AG04449 (cell line): ENCODE measurements around the gene RPGRIP1L.

ENCODE experiments used
- CTCF ChIA-PET: fragments of 350-600 bp; formaldehyde crosslinking; extraction: SDS; loops from one replicate; lab custom pipeline; 2021; ENCODE audit warnings: antibody characterized with exemption; lab: Yijun Ruan, JAX
- POLR2A ChIA-PET: fragments of 400-600, 350-600 bp; formaldehyde crosslinking; extraction: SDS; loops from one replicate; lab custom pipeline; 2020; ENCODE audit warnings: antibody characterized with exemption, inconsistent platforms; lab: Yijun Ruan, JAX
- DNase-seq: peaks from one replicate; pipeline ENCODE4 v3.0.0-alpha.2; 2010; ENCODE audit warnings: low read depth, low spot score
- H3K4me3 ChIP-seq: 2 replicates; pipeline ENCODE4 v1.5.1; 2011; ENCODE audit warnings: low read depth, mild to moderate bottlenecking, control low read depth, low read length
- TF ChIP-seq, protein P1 (sequence below): IDR thresholded peaks from one replicate; pipeline ENCODE4 v1.5.1; 2011; ENCODE audit warnings: mild to moderate bottlenecking, moderate library complexity, low read length, control low read depth, inconsistent platforms; ENCODE audit not compliant: insufficient read depth; ENCODE audit errors: missing control alignments

The RPGRIP1L gene

DNA sequence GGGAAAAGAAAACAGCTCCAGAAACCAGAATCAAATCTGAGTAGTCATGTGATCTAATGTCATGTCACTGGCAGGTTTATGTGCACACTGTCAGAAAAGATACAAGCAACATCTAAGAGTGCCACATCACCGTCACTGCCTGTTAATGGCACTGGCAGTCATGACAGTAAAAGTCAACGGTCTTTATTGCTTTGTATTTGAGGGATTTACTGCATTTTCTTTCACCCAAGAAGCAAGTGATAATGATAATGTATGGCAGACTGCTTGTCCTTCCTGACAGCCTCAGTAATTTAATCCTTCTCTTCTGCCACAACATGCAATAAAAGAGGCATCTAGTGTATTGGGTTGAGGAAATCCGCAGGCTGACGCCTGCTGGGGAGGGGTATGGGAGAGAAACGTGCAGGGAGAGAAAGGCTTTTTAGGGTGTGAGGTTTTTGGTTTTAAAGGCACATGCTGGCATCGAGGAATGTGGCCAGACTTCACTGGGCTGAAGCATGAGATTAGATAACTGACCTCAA, 92.4 kb downstream of the RPGRIP1L start:
- ChIA-PET POLR2A (no interaction called here), CTCF (no interaction called here)
- DNase-seq = no peak
- H3K4me3 ChIP-seq = no peak overlapping the region
- TF ChIP-seq, protein P1, sequence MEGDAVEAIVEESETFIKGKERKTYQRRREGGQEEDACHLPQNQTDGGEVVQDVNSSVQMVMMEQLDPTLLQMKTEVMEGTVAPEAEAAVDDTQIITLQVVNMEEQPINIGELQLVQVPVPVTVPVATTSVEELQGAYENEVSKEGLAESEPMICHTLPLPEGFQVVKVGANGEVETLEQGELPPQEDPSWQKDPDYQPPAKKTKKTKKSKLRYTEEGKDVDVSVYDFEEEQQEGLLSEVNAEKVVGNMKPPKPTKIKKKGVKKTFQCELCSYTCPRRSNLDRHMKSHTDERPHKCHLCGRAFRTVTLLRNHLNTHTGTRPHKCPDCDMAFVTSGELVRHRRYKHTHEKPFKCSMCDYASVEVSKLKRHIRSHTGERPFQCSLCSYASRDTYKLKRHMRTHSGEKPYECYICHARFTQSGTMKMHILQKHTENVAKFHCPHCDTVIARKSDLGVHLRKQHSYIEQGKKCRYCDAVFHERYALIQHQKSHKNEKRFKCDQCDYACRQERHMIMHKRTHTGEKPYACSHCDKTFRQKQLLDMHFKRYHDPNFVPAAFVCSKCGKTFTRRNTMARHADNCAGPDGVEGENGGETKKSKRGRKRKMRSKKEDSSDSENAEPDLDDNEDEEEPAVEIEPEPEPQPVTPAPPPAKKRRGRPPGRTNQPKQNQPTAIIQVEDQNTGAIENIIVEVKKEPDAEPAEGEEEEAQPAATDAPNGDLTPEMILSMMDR = no peak

DNA sequence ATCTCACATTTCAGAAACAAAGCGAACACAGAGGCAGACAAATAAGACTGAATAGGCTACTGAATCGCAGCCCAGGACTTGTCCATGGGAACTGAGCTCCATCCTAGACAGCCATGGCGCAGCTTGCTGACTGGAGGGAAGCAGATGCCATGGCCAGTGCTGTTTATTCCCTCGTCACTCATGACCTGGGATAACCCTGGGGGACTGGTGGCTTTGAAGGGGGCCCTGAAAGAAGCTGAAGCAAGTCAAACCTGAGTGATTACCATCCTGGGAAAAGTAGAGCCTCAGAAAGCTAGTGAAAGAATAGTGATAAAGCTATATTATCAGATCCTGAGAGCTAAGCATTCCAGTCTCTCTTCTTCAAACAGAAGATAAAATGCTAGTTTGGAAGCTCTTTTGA, 94.1 kb downstream of the RPGRIP1L start:
- no peak overlapping the region for H3K4me3 ChIP-seq
- POLR2A ChIA-PET = no interaction called here

DNA sequence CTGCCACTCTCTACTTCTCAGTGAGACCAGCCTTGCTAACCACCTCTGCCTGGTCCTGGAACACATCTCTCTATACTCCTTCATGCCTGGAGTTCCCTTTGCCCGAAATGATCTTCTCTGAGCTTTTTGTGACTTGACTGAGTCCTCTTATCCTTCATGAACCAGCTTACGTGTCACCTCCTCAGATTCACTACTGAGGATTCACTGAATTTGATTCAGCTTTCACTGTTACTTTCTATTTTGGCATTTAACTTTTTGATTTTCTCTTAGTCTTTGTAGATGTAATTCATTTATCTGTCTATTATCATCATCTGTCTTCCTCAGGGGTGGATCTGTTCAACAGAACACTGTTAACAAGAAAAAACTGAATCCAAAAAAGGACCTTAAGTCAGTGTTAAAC, 95.6 kb downstream of the RPGRIP1L start:
- DNase-seq = no peak
- TF ChIP-seq, protein P1 = no peak
- H3K4me3 ChIP-seq = no peak overlapping the region
- ChIA-PET CTCF (no interaction called here), POLR2A (no interaction called here)

More for the DNA sequence above, 94.1 kb downstream of the RPGRIP1L start:
- CTCF ChIA-PET = no interaction called here
- DNase-seq = no peak
- TF ChIP-seq, protein P1 = no peak

DNA sequence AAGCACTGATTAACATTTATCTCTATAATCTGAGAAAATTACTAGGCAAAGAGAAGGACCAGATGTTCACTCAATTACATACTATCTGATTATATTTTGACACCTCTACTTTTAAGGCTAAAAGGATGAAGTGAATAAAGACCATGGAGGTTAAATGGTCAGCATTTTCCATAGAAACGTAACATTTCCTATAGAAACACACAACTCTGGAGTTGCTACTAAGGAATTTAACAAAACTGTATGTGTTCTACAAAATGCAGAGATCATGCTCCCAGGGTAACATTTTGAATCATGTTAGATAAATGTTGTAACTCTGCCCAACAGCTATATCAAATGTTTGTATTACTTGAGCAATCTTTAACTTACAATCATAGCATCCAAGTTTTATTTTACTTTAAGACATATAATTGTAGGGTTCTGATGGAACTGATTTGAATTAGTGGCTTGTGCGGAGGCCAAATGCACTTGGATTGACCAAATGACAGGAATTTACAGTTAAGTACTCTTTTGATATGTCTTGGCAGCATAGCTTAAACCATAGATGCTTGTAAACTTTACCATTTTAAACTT, 97.7 kb downstream of the RPGRIP1L start:
- no peak for DNase-seq
- POLR2A ChIA-PET = no interaction called here
- no peak overlapping the region for H3K4me3 ChIP-seq
- TF ChIP-seq, protein P1 = no peak
- CTCF ChIA-PET = no interaction called here

DNA sequence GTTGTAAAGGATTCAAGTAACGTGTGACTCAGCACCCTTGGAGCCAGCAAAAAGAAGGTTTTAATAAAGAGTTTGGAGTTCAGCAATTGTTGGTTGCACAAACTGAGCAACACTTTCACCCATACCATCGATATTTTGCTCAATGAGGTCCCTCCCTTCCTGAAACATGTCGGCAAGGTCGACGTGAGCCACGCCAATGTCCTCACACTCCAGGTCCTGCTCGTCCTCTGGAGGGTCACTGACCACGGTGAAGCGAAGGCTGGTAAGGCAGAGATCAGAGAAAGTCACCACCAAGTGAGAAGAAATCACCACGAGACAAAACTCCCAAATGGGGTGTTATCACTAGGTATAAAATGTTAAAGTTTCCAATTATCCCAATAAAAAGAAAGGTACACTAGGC, 98.3 kb downstream of the RPGRIP1L start:
- ChIA-PET CTCF (no interaction called here), POLR2A (no interaction called here)
- no peak for DNase-seq
- TF ChIP-seq, protein P1 = no peak
- H3K4me3 ChIP-seq = no peak overlapping the region

DNA sequence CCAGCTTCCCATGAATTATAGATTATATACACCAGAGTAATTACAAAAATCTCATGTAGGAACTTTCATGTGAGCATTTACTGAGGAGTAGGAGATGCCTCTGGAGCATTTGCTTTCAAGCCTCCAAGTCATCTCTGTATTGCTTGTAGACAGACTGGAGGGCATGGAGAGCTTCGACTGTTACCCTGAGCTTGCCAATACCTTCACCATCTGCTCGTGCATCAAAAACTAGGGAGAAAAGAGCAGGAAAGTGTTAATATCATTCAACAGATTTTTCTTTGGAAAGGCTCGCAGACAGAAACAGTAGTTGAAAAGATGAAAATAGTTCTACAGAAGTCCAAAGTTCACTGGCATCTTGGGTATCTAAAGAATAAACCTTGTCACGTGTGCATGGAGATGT, 101.7 kb downstream of the RPGRIP1L start:
- no peak overlapping the region for H3K4me3 ChIP-seq
- TF ChIP-seq, protein P1 = no peak
- DNase-seq = no peak
- CTCF ChIA-PET = no interaction called here
- POLR2A ChIA-PET = no interaction called here
